Mesenchymal stem cell (in vitro differentiated cells and primary cell): Measurements from ENCODE around the gene FGR.

Experiments used
- DNase-seq: peaks from one replicate; pipeline ENCODE4 v3.0.0-alpha.2; 2013
- H2AFZ ChIP-seq: one replicate; pipeline ENCODE4 v1.6.1; 2013; ENCODE audit warnings: low read depth, mild to moderate bottlenecking, control low read depth, inconsistent platforms, low read length, moderate library complexity
- H2AK5ac ChIP-seq: 2 replicates; pipeline ENCODE4 v1.6.1; 2013; ENCODE audit warnings: low read length, moderate library complexity, mild to moderate bottlenecking, inconsistent platforms; ENCODE audit not compliant: severe bottlenecking
- H2BK120ac ChIP-seq: one replicate; pipeline ENCODE4 v1.6.1; 2013; ENCODE audit warnings: low read depth, mild to moderate bottlenecking, inconsistent platforms, low read length, moderate library complexity
- H2BK12ac ChIP-seq, 2 experiments: one replicate each; pipeline ENCODE4 v1.6.1; 2013; ENCODE audit warnings: inconsistent platforms in 2 of 2, low read length in 2 of 2, mild to moderate bottlenecking in 2 of 2, moderate library complexity in 2 of 2, control low read depth in 1 of 2
- H2BK15ac ChIP-seq: one replicate; pipeline ENCODE4 v1.6.1; 2013; ENCODE audit warnings: mild to moderate bottlenecking, low read depth, inconsistent platforms; ENCODE audit not compliant: poor library complexity, severe bottlenecking
- H2BK5ac ChIP-seq: 2 replicates; pipeline ENCODE4 v1.6.1; 2013; ENCODE audit warnings: low read depth, mild to moderate bottlenecking, low read length, control low read depth, inconsistent platforms; ENCODE audit not compliant: poor library complexity, severe bottlenecking
- H3K14ac ChIP-seq, 2 experiments: one replicate each; pipeline ENCODE4 v1.6.1; 2013; ENCODE audit warnings: inconsistent platforms in 2 of 2, low read length in 2 of 2, control low read depth in 1 of 2, mild to moderate bottlenecking in 1 of 2, moderate library complexity in 1 of 2
- H3K18ac ChIP-seq, 2 experiments: one replicate each; pipeline ENCODE4 v1.6.1; 2013; ENCODE audit warnings: inconsistent platforms in 2 of 2, low read length in 2 of 2, control low read depth in 1 of 2, low read depth in 1 of 2, mild to moderate bottlenecking in 1 of 2
- H3K23ac ChIP-seq, 2 experiments: one replicate each; pipeline ENCODE4 v1.6.1; 2013; ENCODE audit warnings: inconsistent platforms in 2 of 2, low read length in 2 of 2, mild to moderate bottlenecking in 2 of 2, moderate library complexity in 2 of 2, control low read depth in 1 of 2
- H3K27ac ChIP-seq: 2 replicates; pipeline ENCODE4 v1.5.1; 2013; ENCODE audit warnings: mild to moderate bottlenecking, moderate library complexity, low read length, control low read depth, inconsistent platforms; ENCODE audit not compliant: poor library complexity, severe bottlenecking
- H3K27me3 ChIP-seq, 2 experiments: 2 replicates each; pipeline versions ENCODE4 v1.6.1 to v1.7.0; 2013; ENCODE audit warnings: low read length in 2 of 2, mild to moderate bottlenecking in 2 of 2, moderate library complexity in 2 of 2, control low read depth in 1 of 2, inconsistent platforms in 1 of 2; ENCODE audit not compliant: control insufficient read depth in 1 of 2, insufficient read depth in 1 of 2
- H3K36me3 ChIP-seq, 2 experiments: 2 replicates each; pipeline versions ENCODE4 v1.6.1 to v1.7.0; 2013; ENCODE audit warnings: low read length in 2 of 2, control low read depth in 1 of 2, inconsistent platforms in 1 of 2, low read depth in 1 of 2, mild to moderate bottlenecking in 1 of 2; ENCODE audit not compliant: insufficient read depth in 2 of 2, control insufficient read depth in 1 of 2
- H3K4ac ChIP-seq, 2 experiments: one replicate each; pipeline ENCODE4 v1.6.1; 2013; ENCODE audit warnings: inconsistent platforms in 2 of 2, low read length in 2 of 2, mild to moderate bottlenecking in 2 of 2, moderate library complexity in 2 of 2, control low read depth in 1 of 2, low read depth in 1 of 2
- H3K4me1 ChIP-seq: 2 replicates; pipeline ENCODE4 v1.6.1; 2013; ENCODE audit warnings: low read depth, low read length, control low read depth; ENCODE audit not compliant: control insufficient read depth, insufficient read depth
- H3K4me2 ChIP-seq: 2 replicates; pipeline ENCODE4 v1.6.1; 2013; ENCODE audit warnings: low read length, mild to moderate bottlenecking, inconsistent platforms; ENCODE audit not compliant: poor library complexity, severe bottlenecking
- H3K4me3 ChIP-seq, 2 experiments: 2 replicates each; pipeline versions ENCODE4 v1.5.1 to v1.7.0; 2013; ENCODE audit warnings: low read length in 2 of 2, mild to moderate bottlenecking in 2 of 2, control low read depth in 1 of 2, low read depth in 1 of 2; ENCODE audit not compliant: insufficient read depth in 1 of 2
- H3K79me1 ChIP-seq: replicated peaks from 2 replicates; pipeline ENCODE4 v1.6.1; 2013; ENCODE audit warnings: mild to moderate bottlenecking, control low read depth, low read length, inconsistent platforms; ENCODE audit not compliant: poor library complexity, severe bottlenecking
- H3K9ac ChIP-seq: 2 replicates; pipeline ENCODE4 v1.7.0; 2013; ENCODE audit warnings: mild to moderate bottlenecking, low read length, moderate library complexity
- H3K9me3 ChIP-seq: 2 replicates; pipeline ENCODE4 v1.7.0; 2013; ENCODE audit warnings: mild to moderate bottlenecking, low read length; ENCODE audit not compliant: control insufficient read depth
- H4K8ac ChIP-seq: one replicate; pipeline ENCODE4 v1.6.1; 2013; ENCODE audit warnings: inconsistent platforms, mild to moderate bottlenecking, low read length, moderate library complexity
- H4K91ac ChIP-seq: one replicate; pipeline ENCODE4 v1.6.1; 2013; ENCODE audit warnings: mild to moderate bottlenecking, low read length, inconsistent platforms
- WGBS: methylation state at CpG from one replicate; pipeline ENCODE4 v1.1.7; 2013; ENCODE audit warnings: mixed read lengths; 5-methylcytosine and 5-hydroxymethylcytosine counted together

Gene FGR

GRCh38 chr1:27606708-27607238, 28.2 kb downstream of the FGR start:
- peaks cover 22% of the 10 kb centered on the region for H3K4me1 ChIP-seq
- H2BK5ac ChIP-seq = no peak overlapping the region
- H2AFZ ChIP-seq = no peak overlapping the region
- H3K9ac ChIP-seq = peak overlapping the region; percentile 13
- H3K4ac ChIP-seq = peak overlapping the region; percentile 77 to 91
- peak overlapping the region in 1 of 2 experiments; percentile 87 for H3K23ac ChIP-seq
- H3K9me3 ChIP-seq = no peaks in the 10 kb centered on the region
- no peak overlapping the region for H2BK120ac ChIP-seq
- peak overlapping the region; percentile 58 to 92 for H3K18ac ChIP-seq
- H2BK12ac ChIP-seq = peak overlapping the region; percentile 73 to 87
- peak overlapping the region; percentile 43 for H2AK5ac ChIP-seq
- H3K4me2 ChIP-seq = peak overlapping the region; percentile 3
- peak overlapping the region in 1 of 2 experiments; percentile 36 for H3K14ac ChIP-seq
- no peaks in the 10 kb centered on the region for H3K79me1 ChIP-seq
- peak; percentile 75 for DNase-seq
- no peaks in the 10 kb centered on the region for H3K36me3 ChIP-seq
- peaks cover 18 to 27% of the 10 kb centered on the region in 2 experiments for H3K27me3 ChIP-seq
- WGBS = 59% methylated on average over 3 of the region's 3 CpGs
- H2BK15ac ChIP-seq = peak overlapping the region; percentile 85
- H4K91ac ChIP-seq = peak overlapping the region; percentile 70
- no peak overlapping the region for H3K4me3 ChIP-seq
- H3K27ac ChIP-seq = peak overlapping the region; percentile 74
- H4K8ac ChIP-seq = peak overlapping the region; percentile 82

GRCh38 chr1:27605796-27606707, 28.9 kb downstream of the FGR start:
- H3K27me3 ChIP-seq = peaks cover 11 to 20% of the 10 kb centered on the region in 2 experiments
- H3K36me3 ChIP-seq = no peaks in the 10 kb centered on the region
- H2BK120ac ChIP-seq = no peak overlapping the region
- no peak overlapping the region for H4K91ac ChIP-seq
- no peaks in the 10 kb centered on the region for H3K9me3 ChIP-seq
- H2AK5ac ChIP-seq = no peak overlapping the region
- peak overlapping the region; percentile 13 for H3K9ac ChIP-seq
- peak; percentile 79 for DNase-seq
- 0% methylated on average over 8 of the region's 11 CpGs for WGBS
- no peak overlapping the region for H3K4me3 ChIP-seq
- H2BK5ac ChIP-seq = no peak overlapping the region
- H3K23ac ChIP-seq = no peak overlapping the region
- H3K14ac ChIP-seq = no peak overlapping the region
- peaks cover 28% of the 10 kb centered on the region for H3K4me1 ChIP-seq
- peak overlapping the region; percentile 46 for H4K8ac ChIP-seq
- peak overlapping the region; percentile 54 to 58 for H3K18ac ChIP-seq
- no peak overlapping the region for H3K4me2 ChIP-seq
- H3K4ac ChIP-seq = peak overlapping the region in 1 of 2 experiments; percentile 52
- no peak overlapping the region for H2BK15ac ChIP-seq
- H2AFZ ChIP-seq = no peak overlapping the region
- peak overlapping the region in 1 of 2 experiments; percentile 87 for H2BK12ac ChIP-seq
- H3K27ac ChIP-seq = peak overlapping the region; percentile 74
- H3K79me1 ChIP-seq = no peaks in the 10 kb centered on the region

GRCh38 chr1:27605300-27605766, 29.7 kb downstream of the FGR start:
- Histone ChIP-seq H2BK5ac (no peak overlapping the region), H3K23ac (peak overlapping the region in 1 of 2 experiments; percentile 79), H3K4ac (no peak overlapping the region), H3K18ac (peak overlapping the region in 1 of 2 experiments; percentile 54), H2AFZ (no peak overlapping the region), H3K27ac (no peak overlapping the region), H4K8ac (no peak overlapping the region), H3K79me1 (no peaks in the 10 kb centered on the region), H4K91ac (peak overlapping the region; percentile 21), H3K4me1 (peaks cover 34% of the 10 kb centered on the region), H3K14ac (no peak overlapping the region), H3K9me3 (no peaks in the 10 kb centered on the region), H2BK120ac (no peak overlapping the region), H2BK12ac (peak overlapping the region in 1 of 2 experiments; percentile 27), H2BK15ac (no peak overlapping the region), H3K27me3 (peaks cover 6 to 13% of the 10 kb centered on the region in 2 experiments), H3K9ac (no peak overlapping the region), H3K36me3 (no peaks in the 10 kb centered on the region), H3K4me3 (no peak overlapping the region), H2AK5ac (no peak overlapping the region), H3K4me2 (no peak overlapping the region)
- 89% methylated on average over 6 of the region's 7 CpGs for WGBS
- DNase-seq = no peak
